ENCODE measurements around the gene MYT1.

MYT1 gene

DNA sequence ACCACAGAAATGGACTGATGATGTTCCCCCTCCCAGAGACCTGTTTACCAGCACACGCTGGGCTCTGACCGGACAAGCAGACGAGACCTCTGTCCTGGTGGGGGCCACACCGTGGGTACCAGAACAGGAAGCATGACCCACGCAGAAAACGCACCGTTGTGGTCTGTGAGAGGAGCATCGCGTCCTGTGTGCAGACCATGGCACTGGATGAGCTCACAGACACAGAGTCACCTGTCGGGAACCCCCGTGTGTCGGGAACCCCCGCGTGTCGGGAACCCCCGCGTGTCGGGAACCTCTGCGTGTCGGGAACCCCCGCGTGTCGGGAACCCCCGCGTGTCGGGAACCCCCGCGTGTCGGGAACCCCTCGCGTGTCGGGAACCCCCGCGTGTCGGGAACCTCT, 37.4 kb downstream of the MYT1 start:
- TF ChIP-seq, protein P1, sequence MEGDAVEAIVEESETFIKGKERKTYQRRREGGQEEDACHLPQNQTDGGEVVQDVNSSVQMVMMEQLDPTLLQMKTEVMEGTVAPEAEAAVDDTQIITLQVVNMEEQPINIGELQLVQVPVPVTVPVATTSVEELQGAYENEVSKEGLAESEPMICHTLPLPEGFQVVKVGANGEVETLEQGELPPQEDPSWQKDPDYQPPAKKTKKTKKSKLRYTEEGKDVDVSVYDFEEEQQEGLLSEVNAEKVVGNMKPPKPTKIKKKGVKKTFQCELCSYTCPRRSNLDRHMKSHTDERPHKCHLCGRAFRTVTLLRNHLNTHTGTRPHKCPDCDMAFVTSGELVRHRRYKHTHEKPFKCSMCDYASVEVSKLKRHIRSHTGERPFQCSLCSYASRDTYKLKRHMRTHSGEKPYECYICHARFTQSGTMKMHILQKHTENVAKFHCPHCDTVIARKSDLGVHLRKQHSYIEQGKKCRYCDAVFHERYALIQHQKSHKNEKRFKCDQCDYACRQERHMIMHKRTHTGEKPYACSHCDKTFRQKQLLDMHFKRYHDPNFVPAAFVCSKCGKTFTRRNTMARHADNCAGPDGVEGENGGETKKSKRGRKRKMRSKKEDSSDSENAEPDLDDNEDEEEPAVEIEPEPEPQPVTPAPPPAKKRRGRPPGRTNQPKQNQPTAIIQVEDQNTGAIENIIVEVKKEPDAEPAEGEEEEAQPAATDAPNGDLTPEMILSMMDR (conservative IDR thresholded peaks at IDR 0.05; ENCODE audit: low read depth) = no peak
- no peak for DNase-seq (ENCODE audit: low spot score)
- CTCF ChIA-PET = interaction anchor here (1.0 kb wide), 1 partner anchor 9 kb away, joined by 3 read pairs; no protein-coding TSS in a partner anchor
- no peak overlapping the region for H3K27ac ChIP-seq
- POLR2A ChIA-PET (ENCODE audit: low non-redundant PET) = no interaction called here

DNA sequence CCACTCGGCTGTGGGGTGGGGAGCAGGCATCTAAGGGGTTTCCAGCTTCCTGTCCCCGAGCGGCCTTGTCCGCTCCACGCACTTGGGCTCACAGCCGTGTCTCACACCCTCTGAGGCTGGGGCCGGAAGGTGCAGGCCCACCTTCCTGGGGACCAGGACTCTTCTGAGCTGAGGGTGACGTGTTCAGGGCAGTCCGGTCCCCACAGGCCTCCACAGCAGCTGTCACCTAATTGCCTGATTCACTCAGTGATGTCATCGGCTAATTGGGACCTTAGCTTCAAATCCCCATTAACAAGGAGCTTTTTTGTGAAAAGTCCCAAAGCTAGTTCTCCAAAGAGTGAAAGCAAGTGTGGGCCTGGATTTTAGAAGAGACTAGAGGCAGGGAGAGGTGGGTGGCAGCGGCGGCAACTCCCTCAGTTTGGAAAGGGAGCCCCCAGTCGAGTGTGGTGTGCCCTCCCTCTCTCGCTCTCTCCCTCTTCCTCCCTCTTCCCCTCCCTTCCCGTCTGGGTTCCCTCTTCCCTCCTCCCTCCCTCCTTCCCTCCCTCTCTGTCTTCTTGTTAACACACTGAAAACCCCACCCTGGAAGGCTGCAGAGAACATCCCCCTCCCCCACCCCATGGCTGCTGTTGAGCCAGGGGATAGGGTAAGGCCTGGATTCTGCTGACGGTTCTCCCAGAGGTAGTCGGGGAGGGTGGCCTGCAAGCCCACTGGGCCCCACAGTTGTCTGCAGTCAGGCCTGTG, 39.0 kb downstream of the MYT1 start:
- no peak overlapping the region for H3K27ac ChIP-seq
- ChIA-PET CTCF (interaction anchor here (0.6 to 0.8 kb wide), 2 partner anchors 22 to 24 kb away, joined by 4 read pairs; no protein-coding TSS in a partner anchor), POLR2A (ENCODE audit: low non-redundant PET) (interaction anchor here (0.5 kb wide), 1 partner anchor 31 kb away, joined by 6 read pairs; no protein-coding TSS in a partner anchor)
- TF ChIP-seq, protein P1 (conservative IDR thresholded peaks at IDR 0.05; ENCODE audit: low read depth) = no peak
- no peak for DNase-seq (ENCODE audit: low spot score)

DNA sequence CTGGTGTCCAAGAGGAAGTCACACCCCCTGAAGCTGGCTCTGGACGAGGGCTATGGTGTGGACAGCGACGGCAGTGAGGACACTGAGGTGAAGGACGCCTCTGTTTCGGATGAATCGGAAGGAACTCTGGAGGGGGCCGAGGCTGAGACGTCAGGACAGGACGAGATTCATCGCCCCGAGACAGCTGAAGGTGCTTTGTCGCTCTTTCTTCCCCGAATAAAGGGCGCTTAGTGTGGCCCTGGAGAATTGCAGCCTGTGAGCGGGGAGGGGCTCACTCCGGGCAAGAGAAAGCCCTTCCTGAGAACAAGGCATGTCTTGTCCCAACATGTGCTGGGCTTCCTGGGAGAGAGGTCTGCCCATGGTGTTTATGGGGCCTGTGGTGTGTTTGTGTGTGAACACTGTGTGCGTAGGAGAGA, 41.4 kb downstream of the MYT1 start:
- ChIA-PET CTCF (no interaction called here), POLR2A (ENCODE audit: low non-redundant PET) (no interaction called here)
- peak overlapping the region; percentile 26 for H3K27ac ChIP-seq
- peak; percentile 68 for DNase-seq (ENCODE audit: low spot score)
- TF ChIP-seq, protein P1 (conservative IDR thresholded peaks at IDR 0.05; ENCODE audit: low read depth) = no peak

DNA sequence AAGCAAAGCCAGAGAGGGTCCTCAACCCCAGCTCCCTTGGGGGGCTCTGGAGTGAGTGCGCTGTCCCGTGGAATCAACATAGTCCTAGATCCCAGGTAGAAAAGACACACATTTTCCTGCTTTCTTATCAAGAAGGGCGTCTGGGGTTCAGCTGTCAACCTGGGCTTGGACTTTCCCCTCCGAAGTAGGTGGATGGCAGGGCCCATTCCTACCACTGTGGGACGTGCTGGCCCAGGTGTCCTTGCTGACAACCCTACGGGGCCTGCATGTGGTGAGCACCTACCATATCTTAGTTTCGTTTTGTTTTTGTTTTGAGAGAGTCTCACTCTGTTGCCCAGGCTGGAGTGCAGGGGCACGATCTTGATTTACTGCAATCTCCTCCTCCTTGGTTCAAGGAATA, 42.4 kb downstream of the MYT1 start:
- H3K27ac ChIP-seq = no peak overlapping the region
- DNase-seq (ENCODE audit: low spot score) = no peak
- TF ChIP-seq, protein P1 (conservative IDR thresholded peaks at IDR 0.05; ENCODE audit: low read depth) = no peak
- ChIA-PET CTCF (interaction anchor here (1.0 kb wide), 1 partner anchor 52 kb away, joined by 6 read pairs; no protein-coding TSS in a partner anchor), POLR2A (ENCODE audit: low non-redundant PET) (interaction anchor here (0.5 kb wide), 1 partner anchor 8 kb away, joined by 3 read pairs; no protein-coding TSS in a partner anchor)

DNA sequence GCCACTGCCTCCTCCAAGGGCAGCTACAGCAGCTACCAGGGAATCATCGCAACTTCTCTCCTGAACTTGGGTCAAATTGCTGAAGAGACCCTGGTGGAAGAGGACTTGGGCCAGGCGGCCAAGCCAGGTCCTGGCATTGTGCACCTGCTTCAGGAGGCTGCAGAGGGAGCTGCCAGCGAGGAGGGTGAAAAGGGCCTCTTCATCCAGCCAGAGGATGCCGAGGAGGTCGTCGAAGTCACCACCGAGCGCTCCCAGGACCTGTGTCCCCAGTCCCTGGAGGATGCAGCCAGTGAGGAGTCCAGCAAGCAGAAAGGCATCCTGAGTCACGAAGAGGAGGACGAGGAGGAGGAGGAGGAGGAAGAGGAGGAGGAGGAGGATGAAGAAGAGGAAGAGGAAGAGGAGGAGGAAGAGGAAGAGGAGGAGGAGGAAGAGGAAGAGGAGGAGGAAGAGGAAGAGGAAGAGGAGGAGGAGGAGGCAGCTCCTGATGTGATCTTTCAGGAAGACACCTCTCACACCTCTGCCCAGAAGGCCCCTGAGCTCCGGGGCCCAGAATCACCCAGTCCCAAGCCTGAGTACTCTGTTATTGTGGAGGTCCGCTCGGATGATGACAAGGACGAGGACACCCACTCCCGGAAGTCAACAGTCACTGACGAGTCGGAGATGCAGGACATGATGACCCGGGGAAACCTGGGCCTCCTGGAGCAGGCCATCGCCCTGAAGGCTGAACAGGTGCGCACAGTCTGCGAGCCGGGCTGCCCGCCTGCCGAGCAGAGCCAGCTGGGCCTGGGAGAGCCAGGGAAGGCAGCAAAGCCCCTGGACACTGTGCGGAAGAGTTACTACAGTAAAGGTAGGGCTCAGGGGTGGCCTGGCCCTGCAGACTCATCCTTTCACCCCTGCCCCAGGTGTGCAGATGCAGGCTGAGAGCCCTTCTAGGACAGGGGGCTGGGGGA, 43.7 kb downstream of the MYT1 start:
- POLR2A ChIA-PET (ENCODE audit: low non-redundant PET) = no interaction called here

DNA sequence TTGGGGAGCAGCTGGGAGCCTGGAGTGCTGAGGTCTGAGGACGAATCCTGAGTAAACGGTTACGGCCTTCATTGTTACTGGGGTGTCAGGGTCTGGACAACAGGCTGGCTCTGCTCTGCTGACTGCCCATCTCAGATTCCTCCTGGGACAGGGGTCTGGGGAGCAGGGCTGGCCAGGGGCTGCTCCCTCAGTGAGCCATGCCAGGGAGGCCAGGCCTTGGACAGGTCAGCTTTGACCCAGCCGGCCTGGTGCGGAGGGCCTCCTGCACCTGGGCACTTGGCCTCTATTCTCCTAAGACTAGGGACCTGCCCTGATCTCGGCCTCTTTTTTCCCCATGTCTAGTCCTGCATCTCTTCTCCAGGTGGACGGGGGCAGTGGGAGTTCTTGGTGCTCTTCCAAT, 44.9 kb downstream of the MYT1 start:
- H3K27ac ChIP-seq = no peak overlapping the region
- TF ChIP-seq, protein P1 (conservative IDR thresholded peaks at IDR 0.05; ENCODE audit: low read depth) = no peak
- ChIA-PET POLR2A (ENCODE audit: low non-redundant PET) (no interaction called here), CTCF (no interaction called here)
- DNase-seq (ENCODE audit: low spot score) = no peak

More for the DNA sequence above, 43.7 kb downstream of the MYT1 start:
- no peak overlapping the region for H3K27ac ChIP-seq
- no peak for DNase-seq (ENCODE audit: low spot score)
- TF ChIP-seq, protein P1 (conservative IDR thresholded peaks at IDR 0.05; ENCODE audit: low read depth) = no peak
- CTCF ChIA-PET = interaction anchor here (1.0 kb wide), 1 partner anchor 53 kb away, joined by 6 read pairs; no protein-coding TSS in a partner anchor

Measured in RWPE1 (cell line).